Measurements from ENCODE around the gene MAML2. TPM values are rescaled to one million over a fixed set of nuclear protein-coding genes. Genes with fewer than 3 reads are reported as not detected.

Gene MAML2
- total RNA-seq, 1 experiment from 2014 or later = 0.11 TPM

GRCh38 chr11:96102664-96103078 is 240.3 kb downstream of the MAML2 start:
- no peaks in the 10 kb centered on the region for H3K9me2 ChIP-seq (replicated peaks; ENCODE audit: insufficient read depth, low read length)
- no peak overlapping the region for H3K9ac ChIP-seq (ENCODE audit: low read length)
- no peak for DNase-seq
- H2AFZ ChIP-seq (ENCODE audit: low read length) = no peak overlapping the region
- no peaks in the 10 kb centered on the region for H3K4me1 ChIP-seq (ENCODE audit: low read length)
- H3K9me3 ChIP-seq (ENCODE audit: low read length) = no peaks in the 10 kb centered on the region
- no peak overlapping the region for H3K4me3 ChIP-seq (ENCODE audit: low read length)
- no peaks in the 10 kb centered on the region for H4K20me1 ChIP-seq (ENCODE audit: insufficient read depth, low read depth, low read length)
- no peaks in the 10 kb centered on the region for H3K27me3 ChIP-seq (ENCODE audit: low read length)
- no peaks in the 10 kb centered on the region for H3K79me2 ChIP-seq (ENCODE audit: low read length)
- H3K36me3 ChIP-seq (ENCODE audit: insufficient read depth, low read length) = no peaks in the 10 kb centered on the region
- no peak overlapping the region for H3K4me2 ChIP-seq (ENCODE audit: low read depth, low read length, poor library complexity, severe bottlenecking)
- H3K27ac ChIP-seq (ENCODE audit: low read length) = no peak overlapping the region

- Histone ChIP-seq H2AFZ (ENCODE audit: low read length) (no peak overlapping the region), H3K4me3 (ENCODE audit: low read length) (no peak overlapping the region), H3K4me2 (ENCODE audit: low read depth, low read length, poor library complexity, severe bottlenecking) (no peak overlapping the region), H3K27me3 (ENCODE audit: low read length) (no peaks in the 10 kb centered on the region), H3K9ac (ENCODE audit: low read length) (no peak overlapping the region), H4K20me1 (ENCODE audit: insufficient read depth, low read depth, low read length) (no peaks in the 10 kb centered on the region), H3K79me2 (ENCODE audit: low read length) (no peaks in the 10 kb centered on the region), H3K9me2 (replicated peaks; ENCODE audit: insufficient read depth, low read length) (no peaks in the 10 kb centered on the region), H3K27ac (ENCODE audit: low read length) (no peak overlapping the region), H3K9me3 (ENCODE audit: low read length) (no peaks in the 10 kb centered on the region), H3K4me1 (ENCODE audit: low read length) (no peaks in the 10 kb centered on the region), H3K36me3 (ENCODE audit: insufficient read depth, low read length) (no peaks in the 10 kb centered on the region)
- DNase-seq = no peak
Measured at GRCh38 chr11:96101146-96101545, 241.8 kb downstream of the MAML2 start.

- Histone ChIP-seq H2AFZ (ENCODE audit: low read length) (no peak overlapping the region), H3K4me1 (ENCODE audit: low read length) (no peaks in the 10 kb centered on the region), H3K27ac (ENCODE audit: low read length) (no peak overlapping the region), H3K79me2 (ENCODE audit: low read length) (no peaks in the 10 kb centered on the region), H3K9ac (ENCODE audit: low read length) (no peak overlapping the region), H3K4me2 (ENCODE audit: low read depth, low read length, poor library complexity, severe bottlenecking) (no peak overlapping the region), H4K20me1 (ENCODE audit: insufficient read depth, low read depth, low read length) (no peaks in the 10 kb centered on the region), H3K27me3 (ENCODE audit: low read length) (no peaks in the 10 kb centered on the region), H3K9me2 (replicated peaks; ENCODE audit: insufficient read depth, low read length) (no peaks in the 10 kb centered on the region), H3K9me3 (ENCODE audit: low read length) (no peaks in the 10 kb centered on the region), H3K36me3 (ENCODE audit: insufficient read depth, low read length) (no peaks in the 10 kb centered on the region), H3K4me3 (ENCODE audit: low read length) (no peak overlapping the region)
- no peak for DNase-seq
Measured at GRCh38 chr11:96098511-96099241, 244.3 kb downstream of the MAML2 start.

GRCh38 chr11:96097844-96098421 is 245.1 kb downstream of the MAML2 start:
- Histone ChIP-seq H3K9ac (ENCODE audit: low read length) (no peak overlapping the region), H3K79me2 (ENCODE audit: low read length) (no peaks in the 10 kb centered on the region), H3K36me3 (ENCODE audit: insufficient read depth, low read length) (no peaks in the 10 kb centered on the region), H3K9me2 (replicated peaks; ENCODE audit: insufficient read depth, low read length) (no peaks in the 10 kb centered on the region), H2AFZ (ENCODE audit: low read length) (no peak overlapping the region), H3K4me2 (ENCODE audit: low read depth, low read length, poor library complexity, severe bottlenecking) (no peak overlapping the region), H3K27me3 (ENCODE audit: low read length) (no peaks in the 10 kb centered on the region), H3K27ac (ENCODE audit: low read length) (no peak overlapping the region), H3K4me1 (ENCODE audit: low read length) (no peaks in the 10 kb centered on the region), H3K4me3 (ENCODE audit: low read length) (no peak overlapping the region), H4K20me1 (ENCODE audit: insufficient read depth, low read depth, low read length) (no peaks in the 10 kb centered on the region), H3K9me3 (ENCODE audit: low read length) (no peaks in the 10 kb centered on the region)
- DNase-seq = no peak

GRCh38 chr11:96096360-96096759 is 246.6 kb downstream of the MAML2 start:
- Histone ChIP-seq H3K9me3 (ENCODE audit: low read length) (no peaks in the 10 kb centered on the region), H4K20me1 (ENCODE audit: insufficient read depth, low read depth, low read length) (no peaks in the 10 kb centered on the region), H3K9ac (ENCODE audit: low read length) (no peak overlapping the region), H3K79me2 (ENCODE audit: low read length) (no peaks in the 10 kb centered on the region), H2AFZ (ENCODE audit: low read length) (no peak overlapping the region), H3K4me2 (ENCODE audit: low read depth, low read length, poor library complexity, severe bottlenecking) (no peak overlapping the region), H3K4me1 (ENCODE audit: low read length) (no peaks in the 10 kb centered on the region), H3K9me2 (replicated peaks; ENCODE audit: insufficient read depth, low read length) (no peaks in the 10 kb centered on the region), H3K36me3 (ENCODE audit: insufficient read depth, low read length) (no peaks in the 10 kb centered on the region), H3K27me3 (ENCODE audit: low read length) (no peaks in the 10 kb centered on the region), H3K4me3 (ENCODE audit: low read length) (no peak overlapping the region), H3K27ac (ENCODE audit: low read length) (no peak overlapping the region)
- no peak for DNase-seq

GRCh38 chr11:96095884-96096303 is 247.1 kb downstream of the MAML2 start:
- no peaks in the 10 kb centered on the region for H3K36me3 ChIP-seq (ENCODE audit: insufficient read depth, low read length)
- no peaks in the 10 kb centered on the region for H3K9me2 ChIP-seq (replicated peaks; ENCODE audit: insufficient read depth, low read length)
- no peak overlapping the region for H3K9ac ChIP-seq (ENCODE audit: low read length)
- H3K27me3 ChIP-seq (ENCODE audit: low read length) = no peaks in the 10 kb centered on the region
- H3K79me2 ChIP-seq (ENCODE audit: low read length) = no peaks in the 10 kb centered on the region
- no peaks in the 10 kb centered on the region for H3K9me3 ChIP-seq (ENCODE audit: low read length)
- DNase-seq = no peak
- no peak overlapping the region for H2AFZ ChIP-seq (ENCODE audit: low read length)
- H3K27ac ChIP-seq (ENCODE audit: low read length) = no peak overlapping the region
- no peak overlapping the region for H3K4me3 ChIP-seq (ENCODE audit: low read length)
- no peaks in the 10 kb centered on the region for H3K4me1 ChIP-seq (ENCODE audit: low read length)
- H4K20me1 ChIP-seq (ENCODE audit: insufficient read depth, low read depth, low read length) = no peaks in the 10 kb centered on the region
- H3K4me2 ChIP-seq (ENCODE audit: low read depth, low read length, poor library complexity, severe bottlenecking) = no peak overlapping the region

- H3K36me3 ChIP-seq (ENCODE audit: insufficient read depth, low read length) = no peaks in the 10 kb centered on the region
- no peak overlapping the region for H3K9ac ChIP-seq (ENCODE audit: low read length)
- H4K20me1 ChIP-seq (ENCODE audit: insufficient read depth, low read depth, low read length) = no peaks in the 10 kb centered on the region
- H3K9me2 ChIP-seq (replicated peaks; ENCODE audit: insufficient read depth, low read length) = no peaks in the 10 kb centered on the region
- H3K4me2 ChIP-seq (ENCODE audit: low read depth, low read length, poor library complexity, severe bottlenecking) = no peak overlapping the region
- no peaks in the 10 kb centered on the region for H3K4me1 ChIP-seq (ENCODE audit: low read length)
- no peak overlapping the region for H3K4me3 ChIP-seq (ENCODE audit: low read length)
- H3K27me3 ChIP-seq (ENCODE audit: low read length) = no peaks in the 10 kb centered on the region
- no peaks in the 10 kb centered on the region for H3K9me3 ChIP-seq (ENCODE audit: low read length)
- no peak overlapping the region for H2AFZ ChIP-seq (ENCODE audit: low read length)
- H3K79me2 ChIP-seq (ENCODE audit: low read length) = no peaks in the 10 kb centered on the region
- no peak overlapping the region for H3K27ac ChIP-seq (ENCODE audit: low read length)
- no peak for DNase-seq
Measured at GRCh38 chr11:96094156-96094555, 248.8 kb downstream of the MAML2 start.

GRCh38 chr11:96092511-96092910 is 250.5 kb downstream of the MAML2 start:
- no peak for DNase-seq
- no peaks in the 10 kb centered on the region for H3K4me1 ChIP-seq (ENCODE audit: low read length)
- no peak overlapping the region for H3K4me3 ChIP-seq (ENCODE audit: low read length)
- H3K9me3 ChIP-seq (ENCODE audit: low read length) = no peaks in the 10 kb centered on the region
- H3K27me3 ChIP-seq (ENCODE audit: low read length) = no peaks in the 10 kb centered on the region
- no peaks in the 10 kb centered on the region for H3K36me3 ChIP-seq (ENCODE audit: insufficient read depth, low read length)
- H4K20me1 ChIP-seq (ENCODE audit: insufficient read depth, low read depth, low read length) = no peaks in the 10 kb centered on the region
- no peak overlapping the region for H3K4me2 ChIP-seq (ENCODE audit: low read depth, low read length, poor library complexity, severe bottlenecking)
- H3K27ac ChIP-seq (ENCODE audit: low read length) = no peak overlapping the region
- H3K9ac ChIP-seq (ENCODE audit: low read length) = no peak overlapping the region
- no peaks in the 10 kb centered on the region for H3K79me2 ChIP-seq (ENCODE audit: low read length)
- H2AFZ ChIP-seq (ENCODE audit: low read length) = no peak overlapping the region
- no peaks in the 10 kb centered on the region for H3K9me2 ChIP-seq (replicated peaks; ENCODE audit: insufficient read depth, low read length)

Measured in Karpas-422 (cell line).